Liver (tissue), 9 donors: ENCODE measurements around the gene NKD1. TPM values are rescaled to one million over a fixed set of nuclear protein-coding genes. Genes with fewer than 3 reads are reported as not detected.
A peak's percentile ranks its signal among the peaks of the same experiment; 100 is the strongest.

Source experiments
- DNase-seq: peaks from one replicate; pipeline ENCODE4 v3.0.0-alpha.2; 2017; ENCODE audit warnings: low spot score
- H3K27ac ChIP-seq, 2 donors: one replicate each; pipeline ENCODE4 v1.7.0; 2013; ENCODE audit warnings: inconsistent platforms in 2 of 2, low read length in 2 of 2, control low read depth in 1 of 2, low read depth in 1 of 2, mild to moderate bottlenecking in 1 of 2
- H3K27me3 ChIP-seq, 4 donors: one replicate each; pipeline versions ENCODE4 v1.6.1 to v1.7.0; 2013; ENCODE audit warnings: low read length in 3 of 4, inconsistent platforms in 1 of 4, mild to moderate bottlenecking in 1 of 4, moderate library complexity in 1 of 4; ENCODE audit not compliant: control insufficient read depth in 4 of 4, insufficient read depth in 4 of 4
- H3K36me3 ChIP-seq, 4 donors: one replicate each; pipeline versions ENCODE4 v1.6.1 to v1.7.0; 2013; ENCODE audit warnings: low read length in 3 of 4, mild to moderate bottlenecking in 3 of 4, low read depth in 1 of 4, moderate library complexity in 1 of 4; ENCODE audit not compliant: control insufficient read depth in 4 of 4, insufficient read depth in 3 of 4
- H3K4me1 ChIP-seq, 4 donors: one replicate each; pipeline versions ENCODE4 v1.6.1 to v1.7.0; 2013; ENCODE audit warnings: low read length in 3 of 4, mild to moderate bottlenecking in 3 of 4, moderate library complexity in 1 of 4; ENCODE audit not compliant: control insufficient read depth in 4 of 4, insufficient read depth in 4 of 4
- H3K4me3 ChIP-seq, 3 donors: one replicate each; pipeline versions ENCODE4 v1.6.1 to v1.7.0; 2013; ENCODE audit warnings: low read length in 3 of 3, control low read depth in 1 of 3, low read depth in 1 of 3, mild to moderate bottlenecking in 1 of 3
- H3K9ac ChIP-seq, 2 donors: one replicate each; pipeline ENCODE4 v1.7.0; 2013; ENCODE audit warnings: low read length in 2 of 2, mild to moderate bottlenecking in 2 of 2, moderate library complexity in 2 of 2, control low read depth in 1 of 2, low read depth in 1 of 2
- H3K9me3 ChIP-seq, 4 donors: one replicate each; pipeline versions ENCODE4 v1.6.1 to v1.7.0; 2013; ENCODE audit warnings: low read length in 3 of 4; ENCODE audit not compliant: control insufficient read depth in 4 of 4
- ATF3 ChIP-seq: IDR thresholded peaks from 2 replicates; pipeline ENCODE4 v1.6.1; 2016; ENCODE audit warnings: antibody characterized with exemption
- CTCF ChIP-seq: fragments of 150-350 bp; IDR thresholded peaks from 2 replicates; pipeline ENCODE4 v1.5.1; 2017; ENCODE audit warnings: improper control_type of control experiment, low read depth, low read length; ENCODE audit not compliant: missing input control
- EGR1 ChIP-seq, 2 donors: IDR thresholded peaks; 2 replicates each; pipeline ENCODE4 v1.6.1; 2016 to 2018; ENCODE audit warnings: antibody characterized with exemption in 2 of 2, low read depth in 2 of 2
- FOXA2 ChIP-seq: IDR thresholded peaks from 2 replicates; pipeline ENCODE4 v1.6.1; 2016; ENCODE audit warnings: antibody characterized with exemption
- HNF4A ChIP-seq, 2 donors: conservative IDR thresholded peaks; 2 replicates each; pipeline ENCODE4 v1.6.1; 2016; ENCODE audit warnings: antibody characterized with exemption in 2 of 2, mild to moderate bottlenecking in 2 of 2
- HNF4G ChIP-seq: IDR thresholded peaks from 2 replicates; pipeline ENCODE4 v1.6.1; 2016; ENCODE audit warnings: antibody characterized with exemption
- JUND ChIP-seq, 2 donors: IDR thresholded peaks; 2 replicates each; pipeline ENCODE4 v1.6.1; 2016; ENCODE audit warnings: antibody characterized with exemption in 2 of 2
- NR2F2 ChIP-seq: IDR thresholded peaks from 2 replicates; pipeline ENCODE4 v1.6.1; 2016; ENCODE audit warnings: antibody characterized with exemption
- RAD21 ChIP-seq, 2 donors: IDR thresholded peaks; 2 replicates each; pipeline ENCODE4 v1.6.1; 2016; ENCODE audit warnings: antibody characterized with exemption in 2 of 2, mild to moderate bottlenecking in 2 of 2
- YY1 ChIP-seq: IDR thresholded peaks from 2 replicates; pipeline ENCODE4 v1.6.1; 2016; ENCODE audit warnings: antibody characterized with exemption, mild to moderate bottlenecking
- ZBTB33 ChIP-seq: IDR thresholded peaks from 2 replicates; pipeline ENCODE4 v1.6.1; 2016; ENCODE audit warnings: antibody characterized with exemption
- WGBS: extraction: QIAGEN DNeasy Blood & Tissue Kit; methylation state at CpG from one replicate; pipeline ENCODE4 v1.1.7; 2013; 5-methylcytosine and 5-hydroxymethylcytosine counted together
- polyA plus RNA-seq, 2 donors: library from polyadenylated mRNA; stranded (reverse) in 1 of 2; unstranded in 1 of 2; fragments of 200-250 nt in 1 of 2; fragments of >200 nt in 1 of 2; fragmentation: Nextera tagmentation in 1 of 2; extraction: Ambion mirVana in 1 of 2; gene quantifications; one replicate each; pipeline versions ENCODE4 v1.2.1 to v1.2.3, GENCODE V29; 2013 to 2015
- total RNA-seq, 2 donors: library from RNA; depleted of rRNA; stranded (reverse); fragments of >200 nt; gene quantifications; one replicate each; pipeline ENCODE4 v1.2.3, GENCODE V29; 2014
- donor health status: healthy.
- donor health status: healthy.
- donor health status: healthy.
- donor health status: healthy.
- donor health status: healthy.

Gene NKD1
- total and polyA plus RNA-seq, 4 donors, result 0.28 to 3.5 (median 0.85) TPM

GRCh38 chr16:50675686-50676610 lies 127.8 kb downstream of the NKD1 start:
- Histone ChIP-seq H3K36me3 (no peaks in the 10 kb centered on the region), H3K9ac (no peak overlapping the region), H3K27me3 (no peaks in the 10 kb centered on the region), H3K4me3 (no peak overlapping the region), H3K9me3 (peaks cover 5 to 13% (median 10%) of the 10 kb centered on the region in 4 donors), H3K27ac (no peak overlapping the region), H3K4me1 (no peaks in the 10 kb centered on the region)
- TF ChIP-seq FOXA2, result no peak
- no peak for TF ChIP-seq ATF3
- TF ChIP-seq YY1, result no peak
- TF ChIP-seq RAD21 (IDR thresholded peaks at IDR 0.05), result no peak
- TF ChIP-seq HNF4G, result no peak
- TF ChIP-seq NR2F2, result no peak
- TF ChIP-seq JUND (IDR thresholded peaks at IDR 0.05), result no peak
- no peak for TF ChIP-seq ZBTB33
- no peak for TF ChIP-seq EGR1 (IDR thresholded peaks at IDR 0.05; ENCODE audit: low read depth in 2 of 2)
- no peak for TF ChIP-seq HNF4A (conservative IDR thresholded peaks at IDR 0.05)
- DNase-seq, result no peak
- 92% methylated on average over 23 of the region's 23 CpGs for WGBS

GRCh38 chr16:50676684-50677225 lies 128.6 kb downstream of the NKD1 start:
- H3K36me3 ChIP-seq, result no peaks in the 10 kb centered on the region
- H3K4me1 ChIP-seq, result no peaks in the 10 kb centered on the region
- H3K9me3 ChIP-seq, result peaks cover 5 to 12% (median 9%) of the 10 kb centered on the region in 4 donors
- WGBS, result 85% methylated on average over 9 of the region's 9 CpGs
- H3K9ac ChIP-seq, result no peak overlapping the region
- no peak for TF ChIP-seq JUND (IDR thresholded peaks at IDR 0.05)
- peak in 1 of 2 donors; percentile 8 for TF ChIP-seq RAD21 (IDR thresholded peaks at IDR 0.05)
- H3K27ac ChIP-seq, result no peak overlapping the region
- H3K27me3 ChIP-seq, result no peaks in the 10 kb centered on the region
- DNase-seq, result no peak
- no peak overlapping the region for H3K4me3 ChIP-seq

GRCh38 chr16:50677351-50677750 lies 129.2 kb downstream of the NKD1 start:
- Histone ChIP-seq H3K27me3 (no peaks in the 10 kb centered on the region), H3K4me1 (no peaks in the 10 kb centered on the region), H3K9ac (no peak overlapping the region), H3K9me3 (peaks cover 0 to 9% (median 3%) of the 10 kb centered on the region in 4 donors), H3K27ac (no peak overlapping the region), H3K36me3 (no peaks in the 10 kb centered on the region), H3K4me3 (no peak overlapping the region)
- WGBS, result 82% methylated on average over 7 of the region's 7 CpGs
- no peak for DNase-seq
- TF ChIP-seq RAD21 (IDR thresholded peaks at IDR 0.05) (peak in 1 of 2 donors; percentile 15), FOXA2 (no peak), CTCF (peak; percentile 26)
